Heart right ventricle (tissue), 16 donors: ENCODE results near the gene SYT3. TPM values are rescaled to one million over a fixed set of nuclear protein-coding genes. Genes with fewer than 3 reads are reported as not detected.

Source experiments
- ATAC-seq, 8 donors: fragments of 200-7000 bp; cut with Tn5 transposase; one replicate each; pipeline ENCODE4 v1.9.1; 2020; ENCODE audit warnings: mild to moderate bottlenecking in 8 of 8, moderate library complexity in 8 of 8, moderate number of reproducible peaks in 1 of 8
- DNase-seq, 2 donors: peaks; one replicate each; pipeline ENCODE4 v3.0.0-alpha.2; 2020
- H3K27ac ChIP-seq, 10 donors: fragments of 200-600 bp; sonication (generic) in 2 of 10; one replicate each; pipeline versions ENCODE4 v1.5.0 to v1.8.0; 2020 to 2022; ENCODE audit warnings: mild to moderate bottlenecking in 3 of 10
- H3K27me3 ChIP-seq, 7 donors: fragments of 200-600 bp; one replicate each; pipeline ENCODE4 v1.8.0; 2021 to 2022; ENCODE audit warnings: mild to moderate bottlenecking in 2 of 7
- H3K36me3 ChIP-seq, 9 donors: fragments of 200-600 bp; sonication (generic) in 1 of 9; one replicate each; pipeline versions ENCODE4 v1.5.0 to v1.8.0; 2020 to 2022; ENCODE audit warnings: mild to moderate bottlenecking in 2 of 9
- H3K4me1 ChIP-seq, 9 donors: fragments of 200-600 bp; sonication (generic) in 1 of 9; one replicate each; pipeline versions ENCODE4 v1.5.0 to v1.8.0; 2020 to 2022; ENCODE audit warnings: mild to moderate bottlenecking in 4 of 9
- H3K4me3 ChIP-seq, 10 donors: fragments of 200-600 bp; sonication (generic) in 2 of 10; one replicate each; pipeline versions ENCODE4 v1.5.0 to v1.8.0; 2020 to 2022; ENCODE audit warnings: mild to moderate bottlenecking in 7 of 10, moderate library complexity in 2 of 10
- H3K9me3 ChIP-seq, 11 donors: fragments of 200-600 bp in 10 of 11; sonication (generic) in 2 of 11; one replicate each; pipeline versions ENCODE4 v1.5.0 to v1.8.0; 2013 to 2022; ENCODE audit warnings: mild to moderate bottlenecking in 2 of 11, control low read depth in 1 of 11, moderate library complexity in 1 of 11
- WGBS, 2 donors: extraction: QIAGEN DNeasy Blood & Tissue Kit; methylation state at CpG; one replicate each; pipeline ENCODE4 v1.1.7; 2013; ENCODE audit warnings: inconsistent platforms in 1 of 2; 5-methylcytosine and 5-hydroxymethylcytosine counted together
- intact Hi-C, 10 donors: fragments of 100-400 bp; cut with DNase I; formaldehyde crosslinking; loops; one replicate each; pipeline versions ENCODE4 v1.11.1 to v1.14.2; 2022
- polyA plus RNA-seq, 2 donors: library from polyadenylated mRNA; stranded (reverse); fragments of 200-250 nt; gene quantifications; one replicate each; pipeline ENCODE4 v1.2.3, GENCODE V29; 2013
- total RNA-seq, 10 donors: library from RNA; stranded (reverse); fragmentation: NEBNext Ultra II Directional in 3 of 10; extraction: Animal tissue kit (Norgen Biotek cat#: 25700) in 3 of 10; gene quantifications; one replicate each; pipeline versions ENCODE4 v1.2.1 to v1.2.4, GENCODE V29; 2021 to 2023
- TF ChIP-seq, protein P1 (sequence below), 9 donors: fragments of 200-600 bp; sonication (generic) in 2 of 9; IDR thresholded peaks; one replicate each; pipeline versions ENCODE4 v1.5.0 to v1.8.0; 2021 to 2022; ENCODE audit warnings: antibody characterized with exemption in 9 of 9, mild to moderate bottlenecking in 5 of 9, moderate library complexity in 1 of 9
- donor health status: Arrhythmogenic right ventricular cardiomyopathy.
- donor health status: ischemic (EF 13 %, LVEDD 7.1; RV severe dilation, severe dysfunction).
- donor health status: healthy with polysubstance abuse.
- donor health status: DM: no; HTN: yes; CAD: no.
- donor health status: DM: no; HTN: no; CAD: no.
- donor health status: ischemic (EF 25% LVEDD 6.9; RV normal size, moderate dysfunction).
- donor health status: ischemic (EF 25% LVEDD 5.7; RV mildly dilated, moderate dysfunction).
- donor health status: healthy.
- donor health status: DM: yes; HTN: yes; CAD: no.
- donor health status: Ischemic cardiomyopathy.
- donor health status: ischemic (EF 35%, LVEDD 5.7; RV mildly dilated, moderate dysfunction).
- donor health status: nonischemic (EF 11% LVEDD 7.7; RV severe dilation, severe dysfunction).
- donor health status: DM: yes; HTN: yes; CAD: no.
- donor health status: PGD.
- donor health status: ischemic (EF 29% LVEDD 5.4; RV normal size, mild dysfunction).
- donor health status: nonischemic (EF 23%, LVEDD 6.1; RV moderate dilation, normal function).

The SYT3 gene
- total and polyA plus RNA-seq, 12 donors, result 0.04 to 0.49 (median 0.25) TPM; not detected in 8

GRCh38 chr19:50657712-50658440, 18.2 kb upstream of the SYT3 start:
- Histone ChIP-seq H3K27ac (peak overlapping the region in 1 of 10 donors; percentile 55), H3K9me3 (peaks cover 0 to 12% (median 0%) of the 10 kb centered on the region in 11 donors), H3K27me3 (peaks cover 5 to 79% (median 68%) of the 10 kb centered on the region in 7 donors), H3K36me3 (no peaks in the 10 kb centered on the region), H3K4me1 (peaks cover 0 to 18% (median 11%) of the 10 kb centered on the region in 9 donors), H3K4me3 (peak overlapping the region in 8 of 10 donors; percentile 13 to 45 (median 31))
- DNase-seq (peak; percentile 81 to 84), ATAC-seq (peak; percentile 89 to 97 (median 93))
- TF ChIP-seq, protein P1, sequence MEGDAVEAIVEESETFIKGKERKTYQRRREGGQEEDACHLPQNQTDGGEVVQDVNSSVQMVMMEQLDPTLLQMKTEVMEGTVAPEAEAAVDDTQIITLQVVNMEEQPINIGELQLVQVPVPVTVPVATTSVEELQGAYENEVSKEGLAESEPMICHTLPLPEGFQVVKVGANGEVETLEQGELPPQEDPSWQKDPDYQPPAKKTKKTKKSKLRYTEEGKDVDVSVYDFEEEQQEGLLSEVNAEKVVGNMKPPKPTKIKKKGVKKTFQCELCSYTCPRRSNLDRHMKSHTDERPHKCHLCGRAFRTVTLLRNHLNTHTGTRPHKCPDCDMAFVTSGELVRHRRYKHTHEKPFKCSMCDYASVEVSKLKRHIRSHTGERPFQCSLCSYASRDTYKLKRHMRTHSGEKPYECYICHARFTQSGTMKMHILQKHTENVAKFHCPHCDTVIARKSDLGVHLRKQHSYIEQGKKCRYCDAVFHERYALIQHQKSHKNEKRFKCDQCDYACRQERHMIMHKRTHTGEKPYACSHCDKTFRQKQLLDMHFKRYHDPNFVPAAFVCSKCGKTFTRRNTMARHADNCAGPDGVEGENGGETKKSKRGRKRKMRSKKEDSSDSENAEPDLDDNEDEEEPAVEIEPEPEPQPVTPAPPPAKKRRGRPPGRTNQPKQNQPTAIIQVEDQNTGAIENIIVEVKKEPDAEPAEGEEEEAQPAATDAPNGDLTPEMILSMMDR (IDR thresholded peaks at IDR 0.05), result no peak
- intact Hi-C loops, result no loop called here
- 2% methylated on average over 38 of the region's 38 CpGs for WGBS, 2 donors

GRCh38 chr19:50657222-50657669, 17.6 kb upstream of the SYT3 start:
- Histone ChIP-seq H3K4me3 (no peak overlapping the region), H3K4me1 (peaks cover 0 to 18% (median 11%) of the 10 kb centered on the region in 9 donors), H3K9me3 (peaks cover 0 to 12% (median 0%) of the 10 kb centered on the region in 11 donors), H3K36me3 (no peaks in the 10 kb centered on the region), H3K27ac (no peak overlapping the region), H3K27me3 (peaks cover 5 to 81% (median 70%) of the 10 kb centered on the region in 7 donors)
- ATAC-seq (no peak), DNase-seq (no peak)
- 57 to 60% methylated on average over 6 of the region's 6 CpGs for WGBS, 2 donors
- TF ChIP-seq, protein P1 (IDR thresholded peaks at IDR 0.05), result no peak
- intact Hi-C loops, result no loop called here

DNA sequence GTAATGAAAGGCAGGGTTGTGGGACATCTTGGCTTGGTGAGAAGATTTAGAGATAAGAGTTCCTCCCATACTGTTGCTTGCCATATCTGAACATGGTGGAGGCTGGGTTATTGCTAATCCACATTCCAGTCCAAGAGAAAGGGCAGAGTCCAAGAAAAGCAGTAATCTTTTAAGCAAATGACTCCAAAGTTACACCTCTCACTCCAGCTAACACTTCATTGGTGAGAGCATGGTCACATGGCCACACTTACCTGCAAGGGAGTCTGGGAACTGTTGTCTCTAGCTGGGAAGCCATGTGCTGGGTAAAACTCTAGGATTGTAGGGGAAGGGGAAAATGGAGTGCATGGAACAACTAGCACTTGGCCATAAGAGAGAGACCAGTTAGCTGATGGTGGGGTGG, 15.2 kb upstream of the SYT3 start:
- no peaks in the 10 kb centered on the region for H3K36me3 ChIP-seq
- ATAC-seq, result no peak
- DNase-seq, result no peak
- H3K4me1 ChIP-seq, result peaks cover 0 to 18% (median 11%) of the 10 kb centered on the region in 9 donors
- no peak overlapping the region for H3K27ac ChIP-seq
- intact Hi-C loops, result no loop called here
- H3K4me3 ChIP-seq, result no peak overlapping the region
- TF ChIP-seq, protein P1 (IDR thresholded peaks at IDR 0.05), result no peak
- peaks cover 0 to 12% (median 0%) of the 10 kb centered on the region in 11 donors for H3K9me3 ChIP-seq
- H3K27me3 ChIP-seq, result peaks cover 5 to 68% (median 58%) of the 10 kb centered on the region in 7 donors

GRCh38 chr19:50652722-50653121, 13.0 kb upstream of the SYT3 start:
- TF ChIP-seq, protein P1 (IDR thresholded peaks at IDR 0.05), result no peak
- Histone ChIP-seq H3K4me1 (peaks cover 0 to under 1% (median 0%) of the 10 kb centered on the region in 9 donors), H3K36me3 (no peaks in the 10 kb centered on the region), H3K9me3 (peaks cover 0 to 12% (median 0%) of the 10 kb centered on the region in 11 donors), H3K27ac (no peak overlapping the region), H3K4me3 (no peak overlapping the region), H3K27me3 (peaks cover 0 to 54% (median 48%) of the 10 kb centered on the region in 7 donors)
- intact Hi-C loops, result no loop called here
- ATAC-seq (no peak), DNase-seq (no peak)
- 89 to 91% methylated on average over 6 of the region's 6 CpGs for WGBS, 2 donors
